GM21360 (cell line): ENCODE measurements around the gene KCNQ1.

ENCODE experiments used
- ATAC-seq: cut with Tn5 transposase; IDR thresholded peaks from one replicate; pipeline ENCODE4 v1.9.1; 2021; ENCODE audit warnings: mild to moderate bottlenecking, moderate library complexity; ENCODE audit not compliant: unreplicated experiment

The KCNQ1 gene

GRCh38 chr11:2809854-2810253 lies 365.0 kb downstream of the KCNQ1 start:
- ATAC-seq: no peak

GRCh38 chr11:2810411-2811205 lies 365.8 kb downstream of the KCNQ1 start:
- no peak for ATAC-seq

- no peak for ATAC-seq
Observed at GRCh38 chr11:2811206-2812091, 366.6 kb downstream of the KCNQ1 start.

GRCh38 chr11:2812371-2812991 lies 367.7 kb downstream of the KCNQ1 start:
- no peak for ATAC-seq

GRCh38 chr11:2813141-2813908 lies 368.5 kb downstream of the KCNQ1 start:
- ATAC-seq: no peak

GRCh38 chr11:2813968-2814367 lies 369.2 kb downstream of the KCNQ1 start:
- no peak for ATAC-seq

- ATAC-seq: no peak
Observed at GRCh38 chr11:2814751-2815150, 369.9 kb downstream of the KCNQ1 start.

- ATAC-seq: no peak
Observed at GRCh38 chr11:2815762-2816496, 371.1 kb downstream of the KCNQ1 start.

GRCh38 chr11:2816523-2816922 lies 371.7 kb downstream of the KCNQ1 start:
- ATAC-seq: no peak

GRCh38 chr11:2816941-2817421 lies 372.2 kb downstream of the KCNQ1 start:
- no peak for ATAC-seq

- no peak for ATAC-seq
Observed at GRCh38 chr11:2817431-2817830, 372.6 kb downstream of the KCNQ1 start.

- ATAC-seq: no peak
Observed at GRCh38 chr11:2818021-2818420, 373.2 kb downstream of the KCNQ1 start.

- ATAC-seq: no peak
Observed at GRCh38 chr11:2818503-2818902, 373.7 kb downstream of the KCNQ1 start.

- no peak for ATAC-seq
Observed at GRCh38 chr11:2819316-2819715, 374.5 kb downstream of the KCNQ1 start.

GRCh38 chr11:2820976-2821375 lies 376.2 kb downstream of the KCNQ1 start:
- ATAC-seq: no peak

GRCh38 chr11:2821891-2822290 lies 377.1 kb downstream of the KCNQ1 start:
- ATAC-seq: no peak

- no peak for ATAC-seq
Observed at GRCh38 chr11:2824851-2825250, 380.0 kb downstream of the KCNQ1 start.

- ATAC-seq: no peak
Observed at GRCh38 chr11:2825261-2825888, 380.6 kb downstream of the KCNQ1 start.

GRCh38 chr11:2825889-2826678 lies 381.3 kb downstream of the KCNQ1 start:
- ATAC-seq: no peak
